HG03139 (cell line): Measurements from ENCODE around the gene CHPF2.

Experiments
- ATAC-seq: cut with Tn5 transposase; IDR thresholded peaks from one replicate; pipeline ENCODE4 v1.9.1; 2021; ENCODE audit not compliant: unreplicated experiment

The CHPF2 gene

DNA sequence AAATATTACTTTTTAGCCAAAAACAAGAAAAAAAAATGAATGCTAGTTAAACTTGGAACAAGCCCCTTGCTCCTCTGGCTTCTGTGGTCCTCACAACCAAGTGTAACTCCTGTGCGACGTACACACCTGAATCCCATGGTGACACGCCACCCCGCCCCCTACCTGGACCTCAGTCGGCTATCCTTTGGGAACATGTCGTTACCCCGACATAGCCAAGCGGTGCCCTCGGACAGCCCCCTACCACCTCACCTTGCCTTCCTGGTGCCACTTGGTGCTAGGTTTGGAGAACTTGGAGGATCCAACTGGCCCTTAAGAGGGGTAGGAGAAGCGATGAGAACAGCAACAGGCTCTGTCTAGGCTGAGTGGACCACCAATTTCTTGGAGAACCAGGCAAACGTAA, 28.2 kb downstream of the CHPF2 start:
- ATAC-seq, result no peak

DNA sequence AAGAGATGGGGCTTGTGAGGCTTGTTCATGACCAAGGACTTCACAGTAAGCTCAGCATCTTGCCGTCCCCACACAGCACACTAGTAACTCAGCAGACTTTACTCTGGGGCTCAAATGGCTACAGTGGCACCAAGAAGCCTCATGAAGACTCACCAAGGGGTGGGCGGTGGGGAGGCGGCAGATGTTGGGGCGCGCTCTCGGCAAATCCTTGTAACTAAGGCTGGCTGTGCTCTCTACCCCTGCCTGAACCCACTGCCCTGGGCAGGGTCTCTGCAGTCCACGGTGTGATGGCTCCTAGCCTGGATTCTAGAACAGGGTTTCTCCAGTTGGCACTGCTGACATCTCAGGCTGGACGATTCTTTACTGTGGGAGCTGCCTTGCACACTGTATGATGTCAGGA, 28.6 kb downstream of the CHPF2 start:
- no peak for ATAC-seq

DNA sequence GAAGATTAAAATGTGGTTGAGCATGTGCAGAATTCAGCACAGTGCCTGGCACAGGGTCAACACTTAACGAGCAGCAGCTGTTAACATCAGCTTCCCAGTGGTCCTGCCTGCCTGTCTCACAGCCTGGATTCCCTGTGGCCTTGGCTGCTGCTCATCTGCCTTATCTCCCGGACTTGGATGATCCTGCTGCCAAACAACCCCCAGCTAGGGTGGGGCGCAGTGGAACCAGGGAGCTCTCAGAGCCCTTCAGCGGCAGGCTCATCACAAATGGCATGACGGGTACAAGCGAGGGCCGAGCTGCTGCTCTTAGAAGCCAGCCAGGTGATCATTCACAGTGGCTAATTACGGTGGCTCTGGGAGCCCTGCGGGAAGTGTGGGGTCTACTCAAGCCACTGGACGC, 29.2 kb downstream of the CHPF2 start:
- ATAC-seq, result no peak

DNA sequence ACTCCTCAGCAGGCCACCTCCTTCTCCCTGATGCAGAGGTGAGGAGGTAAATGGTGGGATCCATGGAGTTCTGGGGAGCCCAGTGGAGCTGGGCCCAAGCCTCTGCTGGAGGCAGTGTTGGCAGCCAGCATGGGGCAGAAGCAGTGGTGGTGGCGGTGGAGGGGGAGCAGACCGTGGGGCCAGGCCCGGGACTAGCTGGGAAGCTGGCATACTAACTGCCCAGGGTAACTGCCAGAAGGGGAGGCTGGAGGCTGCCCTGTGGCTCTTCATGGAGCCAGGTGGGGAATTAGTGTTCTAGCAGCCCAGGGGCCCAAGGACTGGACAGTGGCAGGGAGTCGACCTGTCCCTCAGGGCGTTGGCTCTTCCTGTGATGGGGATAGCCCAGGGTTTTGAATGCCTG, 32.3 kb downstream of the CHPF2 start:
- no peak for ATAC-seq

DNA sequence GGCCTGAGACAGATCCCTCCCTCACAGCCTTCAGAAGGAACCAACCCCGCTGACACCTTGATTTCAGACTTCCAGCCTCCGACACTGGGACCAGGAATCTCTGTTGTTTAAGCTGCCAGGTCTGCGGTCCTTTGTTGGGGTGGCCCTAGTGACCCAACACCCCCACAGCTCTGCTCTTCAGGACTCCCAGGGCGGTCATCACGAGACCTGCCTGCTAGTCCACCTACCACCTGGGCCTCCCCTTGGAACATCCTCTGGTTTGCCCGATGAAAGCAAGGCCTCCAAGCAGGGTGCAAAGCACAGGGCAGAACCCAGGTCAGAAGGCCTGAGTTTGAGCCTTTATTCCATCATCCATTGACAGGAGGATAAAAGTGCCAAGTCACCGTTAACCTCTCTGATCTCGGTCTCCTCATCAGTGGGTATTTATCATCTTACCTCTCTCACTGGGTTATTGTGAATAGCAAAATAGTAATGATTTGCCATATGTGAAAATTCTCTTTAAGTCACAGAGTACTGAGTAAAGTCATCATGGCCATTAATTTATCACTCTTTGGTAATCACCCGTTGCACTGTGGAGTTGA, 33.2 kb downstream of the CHPF2 start:
- no peak for ATAC-seq

DNA sequence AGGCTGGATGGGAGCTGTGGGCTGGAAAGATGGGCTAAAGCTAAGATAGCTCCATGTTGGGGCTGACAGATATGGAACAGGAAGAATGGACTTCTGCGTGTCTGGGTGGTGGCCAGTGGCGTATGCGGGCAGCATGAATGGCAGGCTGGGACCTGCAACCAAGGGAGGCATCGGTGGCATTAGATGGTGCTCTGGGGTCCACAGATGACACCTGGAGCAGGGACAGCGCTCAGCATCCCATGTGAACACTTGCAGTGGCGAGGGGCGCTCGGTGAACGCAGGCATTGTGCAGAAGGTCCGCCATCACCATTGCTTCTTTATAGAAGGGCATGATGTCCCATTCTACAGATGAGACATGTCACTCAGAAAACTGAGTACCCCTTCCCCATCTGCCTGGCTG, 37.2 kb downstream of the CHPF2 start:
- no peak for ATAC-seq

DNA sequence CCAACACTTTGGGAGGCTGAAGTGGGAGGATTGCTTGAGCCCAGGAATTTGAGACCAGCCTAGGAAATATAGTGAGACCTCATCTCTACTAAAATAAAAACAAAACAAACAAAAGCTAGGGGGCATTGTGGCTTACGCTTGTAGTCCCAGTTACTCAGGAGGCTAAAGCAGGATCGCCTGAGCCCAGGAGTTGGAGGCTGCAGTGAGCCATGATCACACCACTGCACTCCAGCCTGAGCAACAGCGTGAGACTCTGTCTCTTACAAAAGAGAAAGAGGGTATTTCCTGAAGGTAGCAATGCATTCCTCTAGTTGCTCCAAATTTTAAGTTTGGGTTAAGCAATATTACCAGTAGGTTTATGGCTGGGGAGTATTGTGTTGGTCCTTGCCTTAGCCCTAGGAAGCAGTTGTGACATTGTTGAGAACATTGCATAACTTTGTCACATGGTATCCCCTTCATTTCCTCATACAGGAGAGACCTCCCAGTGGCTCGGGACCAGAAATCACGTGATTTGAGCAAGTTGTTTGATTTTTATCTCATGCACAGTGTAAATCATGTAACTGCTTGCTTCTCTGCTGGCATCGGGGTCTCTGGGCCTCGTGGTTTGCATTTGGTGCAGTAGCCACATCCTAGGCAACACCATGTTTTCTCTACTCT, 39.5 kb downstream of the CHPF2 start:
- no peak for ATAC-seq

DNA sequence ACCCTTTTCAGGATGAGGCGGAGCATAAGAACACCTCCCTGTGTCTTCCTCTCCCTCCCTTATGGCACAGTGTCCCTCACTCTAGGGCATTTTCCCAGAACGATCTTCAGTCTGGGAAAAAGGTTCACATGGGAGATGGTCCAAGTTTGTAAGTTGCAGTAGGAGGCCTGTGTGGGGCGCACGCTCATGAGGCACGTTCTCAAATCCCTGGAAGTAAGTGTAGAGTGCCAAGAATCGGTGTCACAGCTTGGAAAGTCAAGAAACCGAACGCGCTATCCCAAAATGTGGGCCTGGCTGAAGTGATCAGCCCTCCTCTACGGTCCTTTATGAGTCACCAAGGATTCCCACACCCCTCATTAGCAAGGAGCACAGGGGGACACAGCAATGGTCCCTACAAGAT, 40.1 kb downstream of the CHPF2 start:
- no peak for ATAC-seq

DNA sequence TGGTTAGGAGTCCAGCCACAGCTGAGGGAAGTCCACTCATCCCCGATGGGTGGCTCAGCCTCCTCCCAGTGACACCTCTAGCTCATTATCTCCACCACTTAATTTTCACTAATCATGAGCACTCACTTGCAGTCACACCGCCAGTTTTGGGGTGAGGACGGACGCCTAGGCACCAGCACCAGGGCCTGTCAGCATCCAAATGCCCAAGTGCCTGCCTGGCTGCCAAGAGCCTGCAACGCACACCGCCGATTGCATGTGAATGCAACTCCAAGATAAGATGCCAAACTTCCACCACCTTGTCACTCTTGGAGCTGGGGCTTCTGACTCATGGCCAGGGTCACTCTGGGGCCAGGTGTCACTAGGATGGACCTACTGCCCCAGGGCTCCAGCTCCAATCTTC, 40.6 kb downstream of the CHPF2 start:
- no peak for ATAC-seq

DNA sequence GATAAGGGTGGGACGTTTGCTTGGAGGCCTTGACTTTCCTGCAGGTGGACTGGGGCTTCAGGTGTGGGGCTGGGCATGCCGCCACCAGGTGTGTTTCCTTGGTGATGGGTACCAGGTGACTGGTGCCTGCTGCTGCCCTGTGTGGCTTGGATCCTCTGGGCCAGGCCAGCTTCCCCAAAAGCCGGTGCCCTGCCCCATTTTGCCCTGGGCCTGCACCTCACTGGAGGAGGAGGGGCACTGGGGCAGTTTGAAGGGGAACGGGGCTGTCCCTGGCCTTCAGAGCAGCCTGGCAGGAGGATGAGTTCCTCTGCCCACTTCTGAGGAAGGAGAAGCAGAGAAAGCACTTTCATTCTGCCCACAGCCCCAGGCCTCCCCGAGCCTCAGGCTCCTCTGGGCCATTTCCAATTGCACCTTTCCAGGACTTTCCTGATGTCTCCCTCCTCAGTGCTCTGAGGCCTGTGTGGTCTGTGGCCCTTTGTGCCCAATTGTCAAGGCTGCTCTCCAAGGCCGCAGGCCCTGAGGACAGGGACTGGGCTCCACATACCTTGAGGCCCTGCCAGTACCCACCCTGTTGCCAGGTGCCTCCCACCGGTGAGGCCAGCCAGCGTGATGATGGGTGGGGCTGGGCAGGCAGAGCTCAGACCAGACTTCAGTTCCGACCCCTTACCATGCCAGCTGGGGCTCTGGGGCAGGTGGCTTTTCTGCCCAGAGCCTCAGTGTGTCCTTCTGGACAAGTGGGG, 41.5 kb downstream of the CHPF2 start:
- ATAC-seq, result no peak

DNA sequence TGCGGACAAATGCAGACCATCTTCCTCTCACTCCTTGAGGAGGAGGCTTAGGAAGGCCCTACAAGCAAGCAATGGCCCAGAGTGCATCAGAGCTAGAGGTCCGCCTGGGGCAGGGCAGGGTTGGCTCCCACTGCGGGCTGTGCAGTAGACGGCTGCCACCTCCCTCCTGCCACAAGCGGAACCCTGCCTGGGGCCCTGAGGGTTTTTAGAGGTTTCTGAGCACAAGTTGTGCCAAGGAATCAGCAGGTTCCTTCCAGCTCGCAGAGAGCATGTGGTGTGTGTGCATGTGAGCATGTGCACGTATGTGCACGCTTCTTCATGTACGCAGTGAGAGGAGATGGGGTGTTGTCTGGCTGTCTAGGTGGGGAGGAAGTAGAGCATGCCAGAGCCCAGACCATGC, 42.1 kb downstream of the CHPF2 start:
- no peak for ATAC-seq

DNA sequence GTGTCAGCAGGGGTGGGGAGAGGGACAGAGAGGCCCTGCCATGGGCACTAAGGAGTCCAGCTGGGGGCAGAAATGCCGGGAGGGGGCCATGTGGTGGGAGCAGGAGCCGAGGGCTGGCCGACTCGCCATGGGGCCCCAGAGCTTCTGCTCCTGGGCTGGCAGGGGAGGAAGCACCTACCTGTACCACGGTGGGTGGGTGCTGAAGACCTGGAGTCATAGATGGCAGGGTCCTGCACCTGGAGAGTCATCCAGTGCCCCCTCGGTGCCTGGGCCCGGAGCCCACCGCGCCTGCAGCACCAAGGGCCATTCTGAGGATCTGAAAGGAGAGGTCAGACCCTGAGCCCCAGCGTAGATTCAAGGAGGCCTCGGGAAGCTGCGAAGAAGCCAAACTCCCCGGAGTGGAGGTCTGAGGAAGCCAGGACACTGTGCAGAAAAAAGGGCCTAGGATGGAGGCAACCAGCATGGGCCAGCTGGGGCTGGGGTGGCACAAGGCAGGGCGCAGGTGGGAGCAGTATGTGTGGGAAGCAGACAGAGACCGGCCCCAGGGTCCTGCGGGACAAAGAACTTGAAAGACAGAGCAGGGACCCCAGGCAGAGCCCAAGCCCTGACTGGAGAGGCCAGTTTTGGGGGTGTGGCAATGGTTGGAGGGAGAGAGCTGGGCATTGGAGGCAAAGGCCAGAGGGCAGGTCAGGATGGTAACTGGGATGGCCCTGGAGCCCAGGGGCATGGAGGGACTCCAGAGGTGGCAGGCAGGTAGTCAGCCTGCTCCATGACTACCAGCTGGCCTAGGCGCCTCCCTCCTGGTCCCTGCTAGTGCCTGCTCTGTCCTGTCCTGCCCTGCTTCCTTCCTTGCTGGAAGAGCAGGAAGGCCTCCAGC, 42.9 kb downstream of the CHPF2 start:
- no peak for ATAC-seq

DNA sequence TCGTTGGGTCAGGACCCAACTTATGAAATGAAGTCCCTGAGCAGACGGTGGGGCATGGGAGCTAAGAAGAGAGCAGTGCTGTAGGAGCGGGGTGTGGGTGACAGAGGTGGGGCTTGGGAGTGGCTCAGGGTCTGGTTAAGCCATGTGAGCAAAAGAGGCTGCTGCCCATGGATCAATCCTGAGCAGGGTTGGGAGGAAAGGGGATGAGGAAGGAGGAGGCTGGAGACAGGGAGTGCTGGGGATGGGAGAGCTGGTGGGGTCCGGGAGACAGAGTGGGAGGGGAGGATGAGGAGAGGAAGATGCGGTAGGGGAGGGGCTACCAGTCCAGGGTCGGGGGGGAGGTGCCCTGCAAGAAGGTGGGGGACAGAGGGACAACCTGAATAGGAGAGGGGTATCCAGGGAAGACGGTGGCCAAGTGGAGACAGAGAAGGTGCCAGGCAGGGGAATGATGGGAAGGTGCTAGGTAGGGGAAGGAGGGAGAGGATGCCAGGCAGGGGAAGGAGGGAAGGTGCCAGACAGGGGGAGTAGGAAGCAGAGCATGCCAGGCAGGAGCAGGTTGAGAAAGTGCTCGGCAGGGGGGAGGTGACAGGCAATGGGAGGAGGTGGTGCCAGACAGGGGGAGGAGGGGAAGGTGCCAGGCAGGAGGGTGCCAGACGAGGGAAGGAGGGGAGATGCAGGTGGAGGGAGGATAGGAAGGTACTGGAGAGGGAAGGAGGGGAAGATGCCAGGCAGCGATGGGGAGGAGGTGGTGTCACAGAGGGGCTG, 43.7 kb downstream of the CHPF2 start:
- no peak for ATAC-seq

DNA sequence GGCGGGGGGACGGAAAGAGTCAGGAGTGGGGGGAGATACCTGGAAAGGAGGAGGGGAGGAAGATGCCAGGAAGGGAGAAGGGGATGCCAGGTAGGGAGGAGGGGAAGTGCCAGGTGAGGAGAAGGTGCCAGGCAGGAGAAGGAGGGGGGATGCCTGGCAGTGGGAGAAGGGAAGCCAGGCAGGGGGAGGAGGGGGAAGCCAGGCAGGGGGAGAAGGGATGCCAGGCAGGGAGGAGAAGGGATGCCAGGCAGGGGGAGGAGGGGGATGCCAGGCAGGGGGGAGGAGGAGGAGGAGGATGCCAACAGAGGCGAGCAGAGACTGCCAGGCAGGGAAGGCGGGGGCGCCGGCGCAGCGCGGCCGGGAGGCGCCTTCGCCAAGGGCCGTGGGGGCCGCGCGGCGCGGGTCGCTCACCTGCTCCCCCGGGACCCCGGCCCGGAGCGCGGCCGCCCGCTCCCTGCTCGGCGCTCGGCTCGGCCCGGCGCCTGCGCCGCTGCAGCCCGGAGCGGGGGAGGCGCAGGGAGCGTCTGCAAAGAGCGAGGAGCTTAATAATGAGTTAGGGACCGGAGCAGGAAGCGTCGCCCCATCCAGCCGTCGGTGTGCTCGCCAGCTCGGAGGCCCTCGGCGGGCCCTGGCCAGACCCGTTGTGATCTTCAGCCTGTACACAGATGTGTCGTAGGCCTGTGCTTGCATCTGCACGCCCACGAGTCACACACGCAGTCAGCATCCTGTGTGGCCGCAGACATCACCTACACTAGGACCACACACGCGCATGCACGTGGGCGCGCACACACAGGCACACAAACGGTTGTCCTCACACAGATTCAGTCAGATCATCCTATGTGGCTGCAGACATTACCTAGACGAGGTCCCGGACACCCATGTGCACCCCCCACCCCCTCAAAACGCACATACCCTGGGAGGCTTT, 44.6 kb downstream of the CHPF2 start:
- ATAC-seq, result no peak

DNA sequence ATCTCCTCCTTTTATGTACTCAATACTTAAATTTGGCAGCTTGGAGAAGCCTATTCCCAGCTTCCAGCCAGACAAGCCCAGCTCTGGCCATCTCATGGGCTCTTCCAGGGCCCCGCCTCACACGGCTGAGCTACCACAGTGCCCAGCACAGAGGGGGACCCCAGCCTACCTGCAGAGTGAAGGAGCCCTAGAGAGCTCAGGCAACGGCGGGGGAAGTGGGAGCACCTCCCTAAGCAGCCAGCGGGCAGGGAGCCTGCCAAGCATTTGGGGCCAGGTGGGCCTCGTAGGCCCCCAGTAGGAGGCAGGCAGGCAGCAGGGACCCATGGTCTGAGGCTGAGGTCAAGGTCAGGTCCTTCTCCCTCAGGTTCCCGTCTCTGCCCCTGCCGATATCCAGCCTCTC, 45.3 kb downstream of the CHPF2 start:
- no peak for ATAC-seq

DNA sequence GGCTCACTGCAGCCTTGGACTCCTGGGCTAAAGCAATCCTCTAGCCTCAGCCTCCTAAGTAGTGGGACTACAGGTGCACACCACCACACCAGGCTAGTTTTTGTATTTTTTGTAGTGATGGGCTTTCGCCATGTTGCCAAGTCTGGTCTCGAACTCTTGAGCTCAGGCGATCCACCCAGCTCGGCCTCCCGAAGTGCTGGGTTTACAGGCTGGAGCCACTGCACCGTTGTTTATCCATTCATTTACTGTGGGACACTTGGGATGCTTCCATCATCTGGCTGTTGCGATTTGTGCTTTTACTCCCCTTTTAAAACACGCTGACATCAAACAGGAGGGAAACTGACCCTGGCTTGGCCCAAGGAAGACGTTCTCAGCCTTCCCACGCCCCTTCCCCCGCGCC, 46.7 kb downstream of the CHPF2 start:
- no peak for ATAC-seq

DNA sequence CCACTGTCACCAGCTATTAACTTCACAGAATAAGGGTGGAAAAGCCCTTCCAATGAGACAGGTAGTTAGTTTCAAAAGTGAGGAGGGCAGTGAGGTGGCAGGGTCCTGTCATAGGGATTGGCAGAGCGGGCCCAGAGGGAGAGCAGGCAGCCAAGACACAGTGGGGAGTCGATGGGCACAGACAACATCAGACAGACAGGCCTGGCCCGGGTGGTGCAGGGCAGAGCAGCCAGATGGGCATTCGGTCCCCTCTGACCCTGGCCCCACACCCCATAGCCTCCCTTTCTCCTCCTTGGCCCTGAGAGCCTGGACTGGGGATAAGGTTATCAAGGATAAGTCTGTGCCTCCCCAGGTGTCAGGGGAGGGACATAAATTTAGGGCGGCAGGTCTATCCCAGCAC, 47.6 kb downstream of the CHPF2 start:
- no peak for ATAC-seq

DNA sequence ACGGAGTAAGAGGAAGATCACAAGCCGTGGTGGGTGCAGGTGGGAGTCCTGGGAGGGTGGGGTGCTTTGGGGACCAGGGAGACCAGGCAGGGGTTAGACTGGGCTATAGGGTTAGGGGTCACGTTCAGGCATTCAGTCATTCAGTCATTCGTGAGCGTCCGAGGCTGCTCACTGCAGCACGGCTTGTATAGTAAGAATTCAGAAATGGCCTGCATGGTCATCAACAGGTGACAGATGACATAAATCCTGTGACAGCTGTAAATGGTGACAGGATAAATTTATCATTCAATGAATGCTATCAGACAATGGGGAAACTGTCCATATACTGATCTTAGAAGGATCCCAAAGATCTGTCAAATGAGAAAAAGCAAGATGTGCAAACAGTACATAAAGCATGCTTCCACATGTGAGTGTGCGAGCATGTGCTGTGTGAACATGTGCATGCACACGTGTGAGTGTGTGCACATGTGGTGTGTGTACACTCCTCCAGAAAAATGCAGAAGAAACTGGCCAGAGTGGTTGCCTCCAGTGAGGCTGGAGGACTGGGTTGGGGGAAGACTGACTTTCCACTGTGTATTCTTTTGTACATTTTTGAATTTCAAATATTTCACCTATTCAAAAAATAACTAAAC, 48.2 kb downstream of the CHPF2 start:
- ATAC-seq, result no peak

DNA sequence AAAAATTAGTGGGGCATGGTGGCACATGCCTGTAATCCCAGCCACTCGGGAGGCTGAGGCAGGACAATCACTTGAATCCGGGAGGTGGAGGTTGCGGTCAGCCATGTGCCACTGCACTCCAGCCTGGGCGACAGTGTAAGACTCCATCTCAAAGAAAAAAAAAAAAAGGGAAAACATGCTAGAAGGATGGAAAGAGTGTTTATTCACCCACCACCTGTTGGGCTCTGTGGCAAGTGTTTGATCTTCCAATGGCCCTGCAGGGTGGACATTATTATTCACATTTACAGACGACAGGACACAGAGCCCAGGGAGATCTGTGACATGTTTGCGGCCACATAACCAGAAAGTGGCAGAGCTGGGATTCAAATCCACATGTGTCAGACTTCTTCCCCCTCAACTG, 49.4 kb downstream of the CHPF2 start:
- no peak for ATAC-seq
